NK-92 treated with Interleukin-12 subunit alpha and Interleukin-12 subunit beta, amount 100 ng/mL, for 24 hours (cell line): ENCODE data around the gene SMARCB1.

Experiments
- DNase-seq: peaks from one replicate; lab custom pipeline; 2025; lab: John Stamatoyannopoulos, UW

SMARCB1 gene

GRCh38 chr22:23803001-23803819 lies 16.4 kb downstream of the SMARCB1 start:
- DNase-seq, result no peak

- no peak for DNase-seq
Measured at GRCh38 chr22:23804781-23805291, 18.1 kb downstream of the SMARCB1 start.

- no peak for DNase-seq
Measured at GRCh38 chr22:23806837-23807236, 20.1 kb downstream of the SMARCB1 start.

- DNase-seq, result no peak
Measured at GRCh38 chr22:23812378-23812777, 25.6 kb downstream of the SMARCB1 start.

GRCh38 chr22:23815541-23816155 lies 28.9 kb downstream of the SMARCB1 start:
- DNase-seq, result no peak

GRCh38 chr22:23816156-23816976 lies 29.6 kb downstream of the SMARCB1 start:
- DNase-seq, result no peak

- DNase-seq, result no peak
Measured at GRCh38 chr22:23817146-23817545, 30.4 kb downstream of the SMARCB1 start.

GRCh38 chr22:23818541-23818940 lies 31.8 kb downstream of the SMARCB1 start:
- no peak for DNase-seq

GRCh38 chr22:23820748-23821211 lies 34.0 kb downstream of the SMARCB1 start:
- DNase-seq, result no peak

- no peak for DNase-seq
Measured at GRCh38 chr22:23822101-23822671, 35.4 kb downstream of the SMARCB1 start.

GRCh38 chr22:23823331-23823791 lies 36.6 kb downstream of the SMARCB1 start:
- no peak for DNase-seq

GRCh38 chr22:23824476-23825245 lies 37.9 kb downstream of the SMARCB1 start:
- DNase-seq, result no peak

- DNase-seq, result no peak
Measured at GRCh38 chr22:23825246-23825905, 38.6 kb downstream of the SMARCB1 start.

- no peak for DNase-seq
Measured at GRCh38 chr22:23826510-23827350, 40.0 kb downstream of the SMARCB1 start.

- no peak for DNase-seq
Measured at GRCh38 chr22:23827351-23827995, 40.7 kb downstream of the SMARCB1 start.

- DNase-seq, result no peak
Measured at GRCh38 chr22:23828800-23829680, 42.3 kb downstream of the SMARCB1 start.

- DNase-seq, result no peak
Measured at GRCh38 chr22:23829845-23830372, 43.1 kb downstream of the SMARCB1 start.

GRCh38 chr22:23831261-23831660 lies 44.5 kb downstream of the SMARCB1 start:
- DNase-seq, result no peak
